SK-N-SH treated with all-trans-retinoic acid at 6 μM for 48 hours (cell line): Measurements from ENCODE around the gene EAF1.

ENCODE experiments used
- ATAC-seq: fragments of 200-7000 bp; cut with Tn5 transposase; 3 replicates; pipeline ENCODE4 v1.9.1; 2020; ENCODE audit warnings: mild to moderate bottlenecking, moderate library complexity
- BACH2 ChIP-seq: fragments of 250-450 bp; sonication (Bioruptor Pico); IDR thresholded peaks from 2 replicates; pipeline ENCODE4 v1.9.0; 2021; ENCODE audit warnings: mild to moderate bottlenecking, borderline replicate concordance
- CREB5 ChIP-seq: fragments of 250-450 bp; sonication (Bioruptor Pico); IDR thresholded peaks from 2 replicates; pipeline ENCODE4 v1.5.1; 2020; ENCODE audit warnings: low read depth, mild to moderate bottlenecking, moderate library complexity
- GLIS3 ChIP-seq: fragments of 250-450 bp; sonication (Bioruptor Pico); IDR thresholded peaks from 2 replicates; pipeline ENCODE4 v1.5.0; 2020; ENCODE audit warnings: mild to moderate bottlenecking, moderate library complexity
- ISL1 ChIP-seq: fragments of 250-450 bp; sonication (Bioruptor Pico); IDR thresholded peaks from 2 replicates; pipeline ENCODE4 v2.1.2; 2022; ENCODE audit warnings: mild to moderate bottlenecking, moderate library complexity
- OSR1 ChIP-seq: fragments of 250-450 bp; sonication (Bioruptor Pico); IDR thresholded peaks from 2 replicates; pipeline ENCODE4 v1.8.0; 2022; ENCODE audit warnings: moderate library complexity, mild to moderate bottlenecking, inconsistent platforms
- PPARA ChIP-seq: fragments of 250-450 bp; sonication (Bioruptor Pico); IDR thresholded peaks from 2 replicates; pipeline ENCODE4 v1.5.0; 2020; ENCODE audit warnings: mild to moderate bottlenecking, borderline replicate concordance
- RARB ChIP-seq: fragments of 250-450 bp; sonication (Bioruptor Pico); IDR thresholded peaks from 2 replicates; pipeline ENCODE4 v1.8.0; 2021; ENCODE audit warnings: mild to moderate bottlenecking, moderate library complexity
- SNAI2 ChIP-seq: fragments of 250-450 bp; sonication (Bioruptor Pico); IDR thresholded peaks from 2 replicates; pipeline ENCODE4 v1.5.0; 2020; ENCODE audit warnings: mild to moderate bottlenecking, moderate library complexity
- TCF4 ChIP-seq: fragments of 250-450 bp; sonication (Bioruptor Pico); IDR thresholded peaks from 2 replicates; pipeline ENCODE4 v1.8.0; 2021; ENCODE audit warnings: mild to moderate bottlenecking, moderate library complexity, borderline replicate concordance
- TOX ChIP-seq: fragments of 250-450 bp; sonication (Bioruptor Pico); IDR thresholded peaks from 2 replicates; pipeline ENCODE4 v1.8.0; 2021; ENCODE audit warnings: mild to moderate bottlenecking, moderate library complexity, borderline replicate concordance
- ZC3H10 ChIP-seq: fragments of 250-450 bp; sonication (Bioruptor Pico); IDR thresholded peaks from 2 replicates; pipeline ENCODE4 v1.5.1; 2021; ENCODE audit warnings: mild to moderate bottlenecking, moderate library complexity
- ZFP3 ChIP-seq: fragments of 250-450 bp; sonication (Bioruptor Pico); IDR thresholded peaks from 2 replicates; pipeline ENCODE4 v1.5.0; 2020; ENCODE audit warnings: mild to moderate bottlenecking, moderate library complexity
- ZFP30 ChIP-seq: fragments of 450-650 bp; formaldehyde crosslinking; IDR thresholded peaks from 2 replicates; pipeline ENCODE4 v1.5.0; 2022; ENCODE audit warnings: mild to moderate bottlenecking, moderate library complexity
- ZNF565 ChIP-seq: fragments of 450-650 bp; formaldehyde crosslinking; conservative IDR thresholded peaks from 2 replicates; pipeline ENCODE4 v1.5.0; 2020; ENCODE audit warnings: low read depth, mild to moderate bottlenecking, moderate library complexity
- ZNF70 ChIP-seq: fragments of 450-650 bp; formaldehyde crosslinking; IDR thresholded peaks from 2 replicates; pipeline ENCODE4 v1.5.0; 2020; ENCODE audit warnings: mild to moderate bottlenecking, moderate library complexity
- TF ChIP-seq, protein P1 (sequence below): fragments of 250-450 bp; sonication (Bioruptor Pico); IDR thresholded peaks from 2 replicates; pipeline ENCODE4 v1.5.0; 2020; ENCODE audit warnings: mild to moderate bottlenecking, moderate library complexity
- TF ChIP-seq, protein P2 (sequence below): fragments of 250-450 bp; sonication (Bioruptor Pico); IDR thresholded peaks from 2 replicates; pipeline ENCODE4 v1.8.0; 2020; ENCODE audit warnings: mild to moderate bottlenecking, moderate library complexity, borderline replicate concordance

EAF1 gene

GRCh38 chr3:15471861-15472260, 44.5 kb downstream of the EAF1 start:
- 0 out of 2 replicates have a peak, but pooled peaks have one; percentile 13 for TF ChIP-seq ISL1 (CRISPR knock-in tag)
- no peak for TF ChIP-seq SNAI2 (CRISPR knock-in tag)
- no peak for ATAC-seq

GRCh38 chr3:15475161-15475560, 47.8 kb downstream of the EAF1 start:
- no peak for ATAC-seq
- no peak for TF ChIP-seq BACH2 (CRISPR knock-in tag)
- TF ChIP-seq ZC3H10, result no peak
- no peak for TF ChIP-seq ZFP30
- TF ChIP-seq ZFP3 (CRISPR knock-in tag), result no peak
- no peak for TF ChIP-seq CREB5 (CRISPR knock-in tag)
- no peak for TF ChIP-seq TCF4 (CRISPR knock-in tag)
- TF ChIP-seq, protein P1, sequence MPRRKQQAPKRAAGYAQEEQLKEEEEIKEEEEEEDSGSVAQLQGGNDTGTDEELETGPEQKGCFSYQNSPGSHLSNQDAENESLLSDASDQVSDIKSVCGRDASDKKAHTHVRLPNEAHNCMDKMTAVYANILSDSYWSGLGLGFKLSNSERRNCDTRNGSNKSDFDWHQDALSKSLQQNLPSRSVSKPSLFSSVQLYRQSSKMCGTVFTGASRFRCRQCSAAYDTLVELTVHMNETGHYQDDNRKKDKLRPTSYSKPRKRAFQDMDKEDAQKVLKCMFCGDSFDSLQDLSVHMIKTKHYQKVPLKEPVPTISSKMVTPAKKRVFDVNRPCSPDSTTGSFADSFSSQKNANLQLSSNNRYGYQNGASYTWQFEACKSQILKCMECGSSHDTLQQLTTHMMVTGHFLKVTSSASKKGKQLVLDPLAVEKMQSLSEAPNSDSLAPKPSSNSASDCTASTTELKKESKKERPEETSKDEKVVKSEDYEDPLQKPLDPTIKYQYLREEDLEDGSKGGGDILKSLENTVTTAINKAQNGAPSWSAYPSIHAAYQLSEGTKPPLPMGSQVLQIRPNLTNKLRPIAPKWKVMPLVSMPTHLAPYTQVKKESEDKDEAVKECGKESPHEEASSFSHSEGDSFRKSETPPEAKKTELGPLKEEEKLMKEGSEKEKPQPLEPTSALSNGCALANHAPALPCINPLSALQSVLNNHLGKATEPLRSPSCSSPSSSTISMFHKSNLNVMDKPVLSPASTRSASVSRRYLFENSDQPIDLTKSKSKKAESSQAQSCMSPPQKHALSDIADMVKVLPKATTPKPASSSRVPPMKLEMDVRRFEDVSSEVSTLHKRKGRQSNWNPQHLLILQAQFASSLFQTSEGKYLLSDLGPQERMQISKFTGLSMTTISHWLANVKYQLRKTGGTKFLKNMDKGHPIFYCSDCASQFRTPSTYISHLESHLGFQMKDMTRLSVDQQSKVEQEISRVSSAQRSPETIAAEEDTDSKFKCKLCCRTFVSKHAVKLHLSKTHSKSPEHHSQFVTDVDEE, result no peak
- no peak for TF ChIP-seq ISL1 (CRISPR knock-in tag)
- TF ChIP-seq, all 23 proteins: peak for 0

- no peak for ATAC-seq
- no peak for TF ChIP-seq ZNF565 (CRISPR knock-in tag)
- TF ChIP-seq ZNF70 (CRISPR knock-in tag), result no peak
- TF ChIP-seq CREB5 (CRISPR knock-in tag), result no peak
- no peak for TF ChIP-seq RARB (CRISPR knock-in tag)
- TF ChIP-seq ZFP30, result no peak
These were observed 49.0 kb downstream of the EAF1 start for GRCh38 chr3:15476378-15476777.

GRCh38 chr3:15477951-15478639, 50.7 kb downstream of the EAF1 start:
- ATAC-seq, result no peak

GRCh38 chr3:15478640-15478979, 51.2 kb downstream of the EAF1 start:
- no peak for TF ChIP-seq RARB (CRISPR knock-in tag)
- TF ChIP-seq, all 23 proteins: peak for 0
- ATAC-seq, result no peak

More at GRCh38 chr3:15477951-15478639, 50.7 kb downstream of the EAF1 start:
- TF ChIP-seq, protein P2, sequence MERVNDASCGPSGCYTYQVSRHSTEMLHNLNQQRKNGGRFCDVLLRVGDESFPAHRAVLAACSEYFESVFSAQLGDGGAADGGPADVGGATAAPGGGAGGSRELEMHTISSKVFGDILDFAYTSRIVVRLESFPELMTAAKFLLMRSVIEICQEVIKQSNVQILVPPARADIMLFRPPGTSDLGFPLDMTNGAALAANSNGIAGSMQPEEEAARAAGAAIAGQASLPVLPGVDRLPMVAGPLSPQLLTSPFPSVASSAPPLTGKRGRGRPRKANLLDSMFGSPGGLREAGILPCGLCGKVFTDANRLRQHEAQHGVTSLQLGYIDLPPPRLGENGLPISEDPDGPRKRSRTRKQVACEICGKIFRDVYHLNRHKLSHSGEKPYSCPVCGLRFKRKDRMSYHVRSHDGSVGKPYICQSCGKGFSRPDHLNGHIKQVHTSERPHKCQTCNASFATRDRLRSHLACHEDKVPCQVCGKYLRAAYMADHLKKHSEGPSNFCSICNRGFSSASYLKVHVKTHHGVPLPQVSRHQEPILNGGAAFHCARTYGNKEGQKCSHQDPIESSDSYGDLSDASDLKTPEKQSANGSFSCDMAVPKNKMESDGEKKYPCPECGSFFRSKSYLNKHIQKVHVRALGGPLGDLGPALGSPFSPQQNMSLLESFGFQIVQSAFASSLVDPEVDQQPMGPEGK, result no peak
- TF ChIP-seq ZNF70 (CRISPR knock-in tag) (no peak), BACH2 (CRISPR knock-in tag) (no peak), GLIS3 (CRISPR knock-in tag) (no peak), PPARA (CRISPR knock-in tag) (no peak), TCF4 (CRISPR knock-in tag) (no peak), ZFP3 (CRISPR knock-in tag) (no peak), TOX (CRISPR knock-in tag) (no peak), OSR1 (CRISPR knock-in tag) (no peak), ISL1 (CRISPR knock-in tag) (no peak)
